H1 (cell line): Measurements from ENCODE around the gene TACR2. TPM values are rescaled to one million over a fixed set of nuclear protein-coding genes. Genes with fewer than 3 reads are reported as not detected.

ENCODE experiments used
- FOSL1 ChIP-seq: IDR thresholded peaks from 2 replicates; pipeline ENCODE4 v1.6.1; 2011; ENCODE audit warnings: mild to moderate bottlenecking, low read depth, low read length, moderate library complexity; ENCODE audit not compliant: insufficient read depth
- MAFK ChIP-seq: IDR thresholded peaks from 2 replicates; pipeline ENCODE4 v1.6.1; 2012; ENCODE audit warnings: low read depth, mild to moderate bottlenecking, improper control_type of control experiment, low read length
- PHF8 ChIP-seq: fragments of 200-600 bp; sonication (generic); conservative IDR thresholded peaks from 2 replicates; pipeline ENCODE4 v1.7.1; 2012; ENCODE audit warnings: low read depth, mild to moderate bottlenecking, inconsistent platforms, low read length, moderate library complexity
- polyA plus RNA-seq, 7 experiments: library from polyadenylated mRNA; depleted of rRNA in 3 of 7; stranded (reverse) in 5 of 7; unstranded in 2 of 7; fragments of >200 nt in 5 of 7; fragments of 200-250 nt in 2 of 7; gene quantifications; 1 replicate in 5 of 7; 2 replicates in 1 of 7; 4 replicates in 1 of 7; pipeline versions ENCODE4 v1.2.1 to v1.2.3, GENCODE V29; 2011 to 2013; ENCODE audit warnings: missing spikeins in 2 of 7, mixed read lengths in 2 of 7
- total RNA-seq: library from RNA; stranded (reverse); fragmentation: NEBNext Ultra II Directional; extraction: Animal tissue kit (Norgen Biotek cat#: 25700); gene quantifications from 2 replicates; pipeline ENCODE4 v1.2.1, GENCODE V29; 2021

The TACR2 gene
- total and polyA plus RNA-seq, 2 of the 8 experiments (the other 6 are each of a cell fraction or from before 2014, with no cell fraction given): 0.06 TPM; not detected in 1

- TF ChIP-seq FOSL1: no peak
- no peak for TF ChIP-seq PHF8
- no peak for TF ChIP-seq MAFK
Measured at GRCh38 chr10:69434169-69434568, 17.5 kb upstream of the TACR2 start (continued).
